Small intestine (tissue), 16 donors: ENCODE results near the gene PLEKHG3. TPM values are rescaled to one million over a fixed set of nuclear protein-coding genes. Genes with fewer than 3 reads are reported as not detected.
"Not testable (repeated sequence)": the region's sequence is repeated elsewhere in the genome, so short reads cannot be mapped to it uniquely, and the experiment has no call there.

Experiments
- DNase-seq, 2 donors: peaks; one replicate each; pipeline versions ENCODE4 v3.0.0 to v3.0.0-alpha.2; 2013
- FAIRE-seq: peaks from 2 replicates; lab custom pipeline; 2012; peaks lifted over from hg19 to GRCh38; lab: Jason Lieb, UNC
- H3K27ac ChIP-seq, 3 donors: one replicate each; pipeline ENCODE4 v1.5.1; 2013; ENCODE audit warnings: low read length in 2 of 3, mild to moderate bottlenecking in 2 of 3, control low read depth in 1 of 3, inconsistent platforms in 1 of 3, low read depth in 1 of 3, moderate library complexity in 1 of 3
- H3K27me3 ChIP-seq, 3 donors: one replicate each; pipeline ENCODE4 v1.6.1; 2013; ENCODE audit warnings: low read length in 3 of 3, inconsistent platforms in 1 of 3; ENCODE audit not compliant: control insufficient read depth in 3 of 3, insufficient read depth in 3 of 3
- H3K36me3 ChIP-seq, 3 donors: one replicate each; pipeline ENCODE4 v1.6.1; 2013; ENCODE audit warnings: low read length in 3 of 3, inconsistent platforms in 1 of 3, low read depth in 1 of 3, mild to moderate bottlenecking in 1 of 3, moderate library complexity in 1 of 3; ENCODE audit not compliant: control insufficient read depth in 3 of 3, insufficient read depth in 2 of 3
- H3K4me1 ChIP-seq, 3 donors: one replicate each; pipeline ENCODE4 v1.6.1; 2013; ENCODE audit warnings: low read length in 2 of 3, inconsistent platforms in 1 of 3, low read depth in 1 of 3, mild to moderate bottlenecking in 1 of 3, moderate library complexity in 1 of 3; ENCODE audit not compliant: control insufficient read depth in 3 of 3, insufficient read depth in 2 of 3
- H3K4me3 ChIP-seq, 3 donors: one replicate each; pipeline ENCODE4 v1.5.1; 2013; ENCODE audit warnings: low read length in 3 of 3, control low read depth in 1 of 3, inconsistent platforms in 1 of 3, low read depth in 1 of 3, mild to moderate bottlenecking in 1 of 3, moderate library complexity in 1 of 3
- H3K9me3 ChIP-seq, 2 donors: one replicate each; pipeline ENCODE4 v1.6.1; 2013; ENCODE audit warnings: low read depth in 1 of 2, low read length in 1 of 2; ENCODE audit not compliant: control insufficient read depth in 2 of 2, insufficient read depth in 1 of 2
- WGBS, 3 donors: extraction: QIAGEN DNeasy Blood & Tissue Kit; methylation state at CpG; one replicate each; pipeline ENCODE4 v1.1.7; 2013; 5-methylcytosine and 5-hydroxymethylcytosine counted together
- long read RNA-seq, 10 donors: transcript quantifications; one replicate each; lab custom pipeline, GENCODE V29; 2026
- polyA plus RNA-seq, 4 donors: library from polyadenylated mRNA; stranded (reverse) in 3 of 4; unstranded in 1 of 4; fragments of 200-250 nt in 3 of 4; fragments of 120-200 nt in 1 of 4; gene quantifications; one replicate each; pipeline versions ENCODE4 v1.2.1 to v1.2.3, GENCODE V29; 2013
- donor health status: healthy with polysubstance abuse.
- donor health status: control.
- donor health status: control.
- donor health status: Bipolar disorder and iron deficiency.
- donor health status: healthy.

PLEKHG3 gene
- 10 to 100 TPM; 12.7 to 47.0 (median 17.1) TPM for polyA plus RNA-seq
- long read RNA-seq, donor 1: 0 reads
- long read RNA-seq, donor 2, partial matches to known transcripts: 5 of 5 reads
- long read RNA-seq, donor 2, other reads (novel, unspliced or antisense): 0 of 5 reads
- long read RNA-seq, donor 3, partial matches to known transcripts: 6 of 7 reads
- long read RNA-seq, donor 3, other reads (novel, unspliced or antisense): 0 of 7 reads
- long read RNA-seq, donor 4: 0 reads
- long read RNA-seq, donor 5: 0 reads
- long read RNA-seq, donor 6, full-length matches to known transcripts: 2 of 7 reads
- long read RNA-seq, donor 6, partial matches to known transcripts: 5 of 7 reads
- long read RNA-seq, donor 6, other reads (novel, unspliced or antisense): 0 of 7 reads
- long read RNA-seq, donor 7: 0 reads
- long read RNA-seq, donor 8: 0 reads
- long read RNA-seq, donor 9: 0 reads
- long read RNA-seq, donor 10, full-length matches to known transcripts: 1 of 14 reads
- long read RNA-seq, donor 10, partial matches to known transcripts: 13 of 14 reads
- long read RNA-seq, donor 10, other reads (novel, unspliced or antisense): 0 of 14 reads

DNA sequence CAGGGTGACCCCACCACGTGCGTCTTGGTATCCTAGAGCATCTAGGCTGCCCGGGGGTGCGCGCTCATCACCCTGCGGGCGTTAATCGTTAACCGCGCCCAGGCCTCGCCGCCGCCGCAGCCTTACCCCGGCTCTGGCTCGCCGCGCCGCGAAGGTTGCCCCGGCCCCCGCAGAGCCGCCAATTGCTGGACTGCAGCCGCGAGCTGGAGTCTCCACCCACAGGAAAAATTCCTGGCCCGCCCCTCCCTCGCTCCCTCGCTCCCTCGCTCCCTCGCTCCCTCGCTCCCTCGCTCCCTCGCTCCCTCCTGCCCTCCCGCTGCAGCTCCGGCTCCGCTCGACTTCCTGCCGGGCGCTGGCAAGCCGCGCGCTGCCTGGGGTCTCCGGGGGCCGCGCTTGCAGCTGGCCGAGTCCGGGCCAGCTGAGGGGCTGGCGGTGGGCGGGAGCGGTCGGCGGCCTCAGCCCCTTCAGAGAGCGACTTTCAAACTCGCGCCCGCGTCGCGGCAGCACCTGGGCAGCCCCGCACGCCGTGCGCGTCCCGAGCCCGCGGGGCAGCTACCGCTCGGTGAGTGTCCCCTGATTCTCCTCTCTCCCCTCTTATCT is at the start of gene PLEKHG3:
Gene PLEKHG3 (plus strand): TSS at position 282 of the 600 bp plus-strand sequence. CDS start 23,208 bp downstream, outside the sequence.
- Histone ChIP-seq H3K9me3 (no peaks in the 10 kb centered on the region), H3K4me1 (peaks cover 12 to 55% (median 15%) of the 10 kb centered on the region in 3 donors), H3K27ac (peak within 1 kb of the TSS; percentile 76 to 93 (median 80)), H3K4me3 (peak within 1 kb of the TSS; percentile 62 to 86 (median 73)), H3K27me3 (no peaks in the 10 kb centered on the region), H3K36me3 (peaks cover 0 to 24% (median 0%) of the 10 kb centered on the region in 3 donors)
- no peak for FAIRE-seq
- DNase-seq: peak; percentile 83 to 95
- WGBS, 3 donors: 0 to 1% (median 1%) methylated on average over 64 to 69 of the region's 69 CpGs

DNA sequence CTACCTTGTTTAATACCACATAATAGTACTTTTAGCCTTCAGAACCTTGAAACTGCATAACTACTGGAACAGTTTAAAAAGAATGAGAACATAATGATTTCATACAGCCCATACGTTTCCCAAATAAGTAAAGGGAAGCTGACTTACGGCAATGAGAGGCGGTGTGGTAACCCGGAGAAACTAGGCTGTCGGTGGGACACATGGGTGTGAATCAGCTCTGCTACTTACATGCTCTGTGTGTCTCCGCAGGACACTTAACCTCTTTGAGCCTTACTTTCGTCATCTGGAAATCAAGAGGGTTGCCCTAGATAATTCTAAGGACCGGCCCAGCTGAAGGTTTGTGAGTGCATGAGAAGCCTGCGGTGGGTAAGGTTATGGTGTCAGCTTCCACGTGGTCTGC is 49.3 kb upstream of the PLEKHG3 start:
- Histone ChIP-seq H3K27ac (peak overlapping the region in 2 of 3 donors; percentile 44 to 67), H3K4me1 (peaks cover 0 to 4% (median 0%) of the 10 kb centered on the region in 3 donors), H3K4me3 (no peak overlapping the region), H3K9me3 (no peaks in the 10 kb centered on the region), H3K27me3 (no peaks in the 10 kb centered on the region), H3K36me3 (no peaks in the 10 kb centered on the region)
- 74 to 93% (median 85%) methylated on average over 10 of the region's 10 CpGs for WGBS, 3 donors
- FAIRE-seq (no peak), DNase-seq (no peak)

DNA sequence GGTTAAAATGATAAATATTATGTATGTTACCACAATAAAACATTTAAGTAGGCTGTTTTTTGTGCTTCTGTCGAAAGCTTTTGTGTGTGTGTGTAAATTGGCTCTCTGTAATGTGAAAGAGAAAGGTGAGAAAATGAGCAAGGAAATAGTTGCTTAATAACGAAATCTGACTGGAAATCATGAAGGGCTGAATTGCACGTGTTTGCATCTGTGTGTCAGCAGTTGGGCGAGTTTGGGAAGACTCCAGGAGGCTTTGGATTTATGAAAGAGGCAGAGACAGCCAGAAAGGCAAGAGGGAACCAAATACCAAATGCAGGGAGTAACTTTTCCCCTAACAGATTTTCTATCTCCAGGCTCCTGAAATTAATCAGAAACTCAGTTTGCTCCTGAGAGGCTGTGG is 47.2 kb upstream of the PLEKHG3 start:
- no peak overlapping the region for H3K27ac ChIP-seq
- FAIRE-seq (no peak), DNase-seq (no peak)
- H3K4me3 ChIP-seq: no peak overlapping the region
- H3K36me3 ChIP-seq: no peaks in the 10 kb centered on the region
- H3K27me3 ChIP-seq: no peaks in the 10 kb centered on the region
- 57 to 75% (median 69%) methylated on average over 4 of the region's 4 CpGs for WGBS, 3 donors
- no peaks in the 10 kb centered on the region for H3K9me3 ChIP-seq
- H3K4me1 ChIP-seq: peaks cover 0 to 4% (median 0%) of the 10 kb centered on the region in 3 donors

DNA sequence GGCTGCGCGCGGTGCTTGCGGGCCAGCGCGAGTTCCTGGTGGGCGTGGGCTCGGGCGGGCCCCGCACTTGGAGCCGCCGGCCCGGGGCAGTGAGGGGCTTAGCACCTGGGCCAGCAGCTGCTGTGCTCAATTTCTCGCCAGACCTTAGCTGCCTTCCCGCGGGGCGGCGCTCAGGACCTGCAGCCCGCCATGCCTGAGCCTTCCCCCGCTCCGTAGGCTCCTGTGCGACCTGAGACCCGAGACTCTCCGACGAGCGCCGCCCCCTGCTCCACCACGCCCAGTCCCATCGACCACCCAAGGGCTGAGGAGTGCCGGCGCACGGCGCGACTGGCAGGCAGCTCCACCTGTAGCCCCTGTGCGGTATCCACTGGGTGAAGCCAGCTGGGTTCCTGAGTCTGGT is 46.0 kb upstream of the PLEKHG3 start:
- Histone ChIP-seq H3K27me3 (no peaks in the 10 kb centered on the region), H3K36me3 (no peaks in the 10 kb centered on the region), H3K27ac (no peak overlapping the region), H3K4me1 (peaks cover 0 to 8% (median 0%) of the 10 kb centered on the region in 3 donors), H3K4me3 (no peak overlapping the region), H3K9me3 (no peaks in the 10 kb centered on the region)
- 94 to 97% (median 96%) methylated on average over 26 to 35 of the region's 35 CpGs for WGBS, 3 donors
- FAIRE-seq (no peak), DNase-seq (no peak)

DNA sequence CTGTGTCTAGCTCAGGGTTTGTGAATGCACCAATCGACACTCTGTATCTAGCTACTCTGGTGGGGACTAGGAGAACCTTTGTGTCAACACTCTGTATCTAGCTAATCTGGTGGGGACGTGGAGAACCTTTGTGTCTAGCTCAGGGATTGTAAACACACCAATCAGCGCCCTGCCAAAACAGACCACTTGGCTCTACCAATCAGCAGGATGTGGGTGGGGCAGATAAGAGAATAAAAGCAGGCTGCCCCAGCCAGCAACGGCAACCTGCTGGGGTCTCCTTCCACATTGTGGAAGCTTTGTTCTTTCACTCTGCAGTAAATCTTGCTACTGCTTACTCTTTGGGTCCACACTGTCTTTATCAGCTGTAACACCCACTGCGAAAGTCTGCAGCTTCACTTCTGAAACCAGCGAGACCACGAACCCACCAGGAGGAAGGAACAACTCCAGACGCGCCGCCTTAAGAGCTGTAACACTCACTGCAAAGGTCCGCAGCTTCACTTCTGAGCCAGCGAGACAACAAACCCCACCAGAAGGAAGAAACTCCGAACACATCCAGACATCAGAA is 45.4 kb upstream of the PLEKHG3 start:
- H3K36me3 ChIP-seq, H3K4me1 ChIP-seq, H3K27ac ChIP-seq, H3K4me3 ChIP-seq, DNase-seq, H3K27me3 ChIP-seq, H3K9me3 ChIP-seq, FAIRE-seq: not testable (repeated sequence)
- 58 to 76% (median 72%) methylated on average over 13 of the region's 13 CpGs for WGBS, 3 donors

DNA sequence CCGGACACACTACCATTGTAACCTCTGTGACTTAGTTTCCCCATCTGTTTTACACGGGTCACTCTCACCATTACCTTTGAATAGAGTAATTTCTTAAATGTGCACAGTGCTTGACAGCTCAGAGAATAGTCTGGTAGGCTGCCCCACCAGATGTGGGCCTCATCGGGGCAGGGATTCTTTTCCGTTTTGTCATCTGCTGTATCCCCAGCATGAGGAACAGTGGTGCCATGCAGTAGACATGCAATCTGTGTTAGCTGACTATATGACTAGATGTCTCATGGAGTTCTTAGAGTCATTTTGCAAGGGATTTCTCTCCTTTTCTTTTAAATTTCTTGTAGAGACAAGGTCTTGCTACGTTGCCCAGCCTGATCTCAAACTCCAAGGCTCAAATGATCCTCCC is 44.9 kb upstream of the PLEKHG3 start:
- H3K36me3 ChIP-seq: no peaks in the 10 kb centered on the region
- H3K4me1 ChIP-seq: peaks cover 0 to 8% (median 0%) of the 10 kb centered on the region in 3 donors
- DNase-seq: no peak
- no peak overlapping the region for H3K4me3 ChIP-seq
- no peaks in the 10 kb centered on the region for H3K27me3 ChIP-seq
- no peak for FAIRE-seq
- H3K27ac ChIP-seq: no peak overlapping the region
- WGBS, 3 donors: 85 to 88% (median 85%) methylated on average over 5 of the region's 5 CpGs
- no peaks in the 10 kb centered on the region for H3K9me3 ChIP-seq

DNA sequence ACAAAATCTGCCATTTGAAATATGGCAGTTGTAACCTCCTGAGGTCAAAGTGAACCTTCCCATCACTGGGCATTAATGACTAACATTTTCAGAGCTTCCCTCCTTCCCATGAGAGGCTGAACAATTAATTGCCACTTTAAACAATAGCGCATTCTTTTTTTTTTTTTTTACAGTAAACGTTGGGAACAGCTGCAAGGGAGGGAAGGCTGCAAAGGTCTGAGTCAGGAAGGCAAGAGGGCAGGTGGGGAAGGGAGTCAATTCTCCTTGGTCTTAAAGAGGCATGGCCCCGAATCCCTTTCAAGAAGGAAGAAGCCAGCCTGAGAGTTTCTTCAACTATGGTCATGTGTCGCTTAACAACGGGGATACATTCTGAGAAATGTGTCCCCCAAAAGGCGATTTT is 41.0 kb upstream of the PLEKHG3 start:
- peak overlapping the region in 1 of 3 donors; percentile 52 for H3K27ac ChIP-seq
- H3K4me1 ChIP-seq: peaks cover 0 to 4% (median 0%) of the 10 kb centered on the region in 3 donors
- H3K27me3 ChIP-seq: no peaks in the 10 kb centered on the region
- no peaks in the 10 kb centered on the region for H3K9me3 ChIP-seq
- no peaks in the 10 kb centered on the region for H3K36me3 ChIP-seq
- FAIRE-seq: no peak
- WGBS, 3 donors: 26 to 61% (median 40%) methylated on average over 6 of the region's 6 CpGs
- DNase-seq: peak; percentile 48 to 51
- H3K4me3 ChIP-seq: no peak overlapping the region

DNA sequence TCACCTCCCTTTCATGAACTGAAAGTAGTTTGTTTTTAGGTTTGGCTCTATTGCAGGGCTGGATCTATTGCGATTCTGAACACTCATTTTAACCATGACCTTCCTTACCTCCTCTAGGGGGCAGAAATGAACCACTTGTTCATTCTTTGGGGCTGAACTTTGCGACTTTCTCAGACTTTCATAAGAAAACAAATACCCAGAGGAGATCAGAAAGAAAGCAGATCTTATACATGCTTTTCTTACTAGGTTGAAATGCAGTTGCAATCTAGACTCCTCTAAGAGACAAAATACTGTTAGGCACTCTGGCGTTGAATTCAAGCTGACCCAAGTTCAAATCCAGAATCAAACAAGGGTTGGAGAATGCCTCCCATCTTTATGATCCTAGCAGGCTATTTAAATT is 32.6 kb upstream of the PLEKHG3 start:
- WGBS, 3 donors: 5 to 9% (median 8%) methylated on average over 3 of the region's 3 CpGs
- FAIRE-seq: no peak
- DNase-seq: peak; percentile 76 to 81
- Histone ChIP-seq H3K9me3 (no peaks in the 10 kb centered on the region), H3K27me3 (no peaks in the 10 kb centered on the region), H3K27ac (no peak overlapping the region), H3K4me1 (peaks cover 0 to 9% (median 0%) of the 10 kb centered on the region in 3 donors), H3K36me3 (no peaks in the 10 kb centered on the region), H3K4me3 (no peak overlapping the region)
